ENCODE measurements around the gene KIAA1217.

KIAA1217 gene

GRCh38 chr10:24550680-24551079 is 341.7 kb downstream of the KIAA1217 start:
- DNase-seq (ENCODE audit: low read depth in 2 of 2): no peak

GRCh38 chr10:24551161-24551560 is 342.2 kb downstream of the KIAA1217 start:
- DNase-seq (ENCODE audit: low read depth in 2 of 2): no peak

- no peak for DNase-seq (ENCODE audit: low read depth in 2 of 2)
Observed at GRCh38 chr10:24552346-24553016, 343.5 kb downstream of the KIAA1217 start.

GRCh38 chr10:24553051-24553612 is 344.2 kb downstream of the KIAA1217 start:
- DNase-seq (ENCODE audit: low read depth in 2 of 2): no peak

- no peak for DNase-seq (ENCODE audit: low read depth in 2 of 2)
Observed at GRCh38 chr10:24554036-24554435, 345.1 kb downstream of the KIAA1217 start.

- DNase-seq (ENCODE audit: low read depth in 2 of 2): no peak
Observed at GRCh38 chr10:24556126-24556749, 347.3 kb downstream of the KIAA1217 start.

- DNase-seq (ENCODE audit: low read depth in 2 of 2): peak; percentile 29 to 30
Observed at GRCh38 chr10:24556750-24557742, 348.1 kb downstream of the KIAA1217 start.

GRCh38 chr10:24561453-24561852 is 352.5 kb downstream of the KIAA1217 start:
- DNase-seq (ENCODE audit: low read depth in 2 of 2): no peak

GRCh38 chr10:24568042-24568441 is 359.1 kb downstream of the KIAA1217 start:
- no peak for DNase-seq (ENCODE audit: low read depth in 2 of 2)

GRCh38 chr10:24569330-24569796 is 360.4 kb downstream of the KIAA1217 start:
- DNase-seq (ENCODE audit: low read depth in 2 of 2): no peak

GRCh38 chr10:24569828-24570657 is 361.1 kb downstream of the KIAA1217 start:
- no peak for DNase-seq (ENCODE audit: low read depth in 2 of 2)

- no peak for DNase-seq (ENCODE audit: low read depth in 2 of 2)
Observed at GRCh38 chr10:24570658-24571426, 361.9 kb downstream of the KIAA1217 start.

- DNase-seq (ENCODE audit: low read depth in 2 of 2): no peak
Observed at GRCh38 chr10:24571870-24572450, 363.0 kb downstream of the KIAA1217 start.

- DNase-seq (ENCODE audit: low read depth in 2 of 2): no peak
Observed at GRCh38 chr10:24574161-24574560, 365.2 kb downstream of the KIAA1217 start.

GRCh38 chr10:24574578-24575155 is 365.7 kb downstream of the KIAA1217 start:
- DNase-seq (ENCODE audit: low read depth in 2 of 2): no peak

- no peak for DNase-seq (ENCODE audit: low read depth in 2 of 2)
Observed at GRCh38 chr10:24575481-24576002, 366.6 kb downstream of the KIAA1217 start.

- DNase-seq (ENCODE audit: low read depth in 2 of 2): no peak
Observed at GRCh38 chr10:24579448-24579847, 370.5 kb downstream of the KIAA1217 start.

- DNase-seq (ENCODE audit: low read depth in 2 of 2): no peak
Observed at GRCh38 chr10:24579906-24580305, 371.0 kb downstream of the KIAA1217 start.

GRCh38 chr10:24589265-24589664 is 380.3 kb downstream of the KIAA1217 start:
- no peak for DNase-seq (ENCODE audit: low read depth in 2 of 2)

All from fibroblast of skin of left biceps (primary cell).